A549 (cell line): ENCODE results near the gene MYO18A. TPM values are rescaled to one million over a fixed set of nuclear protein-coding genes. Genes with fewer than 3 reads are reported as not detected.
A peak's percentile ranks its signal among the peaks of the same experiment; 100 is the strongest.

Experiments used
- ATAC-seq, 2 experiments: fragments of 200-7000 bp in 1 of 2; fragments of >200 bp in 1 of 2; cut with Nextera tagmentation in 1 of 2; cut with Tn5 transposase in 1 of 2; 3 replicates each; pipeline versions ENCODE4 v1.8.0 to v1.9.1; 2018 to 2020; ENCODE audit warnings: mild to moderate bottlenecking in 1 of 2, moderate library complexity in 1 of 2
- CTCF ChIA-PET: fragments of 300-600 bp; sonication (Branson Sonifier 250); formaldehyde crosslinking; extraction: SDS; loops from one replicate; lab custom pipeline; 2021; ENCODE audit warnings: antibody characterized with exemption, inconsistent platforms; lab: Yijun Ruan, JAX
- POLR2A ChIA-PET: fragments of 350-600 bp; formaldehyde crosslinking; extraction: SDS; loops from one replicate; lab custom pipeline; 2021; ENCODE audit warnings: antibody characterized with exemption, inconsistent platforms; lab: Yijun Ruan, JAX
- DNase-seq, 2 experiments: peaks; one replicate each; pipeline versions ENCODE4 v3.0.0 to v3.0.0-alpha.2; 2011 to 2016; ENCODE audit warnings: low read depth in 1 of 2, low spot score in 1 of 2
- FAIRE-seq: peaks from 2 replicates; lab custom pipeline; 2011; peaks lifted over from hg19 to GRCh38; lab: Jason Lieb, UNC
- H3K27ac ChIP-seq, 2 experiments: fragments of >200 bp; sonication (Bioruptor Twin); formaldehyde crosslinking; 3 replicates each; pipeline ENCODE4 v1.5.1; 2016 to 2017
- H3K4me1 ChIP-seq: fragments of >200 bp; sonication (Bioruptor Twin); formaldehyde crosslinking; 3 replicates; pipeline ENCODE4 v1.6.1; 2016
- H3K4me2 ChIP-seq: fragments of >200 bp; sonication (Bioruptor Twin); formaldehyde crosslinking; 3 replicates; pipeline ENCODE4 v1.6.1; 2016
- H3K4me3 ChIP-seq: fragments of >200 bp; sonication (Bioruptor Twin); formaldehyde crosslinking; 3 replicates; pipeline ENCODE4 v1.5.1; 2016
- H3K9me3 ChIP-seq: fragments of >200 bp; sonication (Bioruptor Twin); formaldehyde crosslinking; 3 replicates; pipeline ENCODE4 v1.6.1; 2016
- BHLHE40 ChIP-seq: IDR thresholded peaks from 2 replicates; pipeline ENCODE4 v1.6.1; 2012; ENCODE audit warnings: low read depth, low read length, inconsistent platforms
- CHD2 ChIP-seq: fragments of 150-350 bp; IDR thresholded peaks from 2 replicates; pipeline ENCODE4 v1.6.1; 2014; ENCODE audit warnings: low read length; ENCODE audit not compliant: partially characterized antibody
- CHD4 ChIP-seq: fragments of 200-600 bp; sonication (generic); IDR thresholded peaks from 2 replicates; pipeline ENCODE4 v1.6.1; 2016; ENCODE audit warnings: antibody characterized with exemption, mild to moderate bottlenecking, borderline replicate concordance
- EP300 ChIP-seq, 2 experiments: fragments of >200 bp; sonication (Bioruptor Twin); formaldehyde crosslinking; IDR thresholded peaks; 2 replicates in 1 of 2; 3 replicates in 1 of 2; pipeline ENCODE4 v1.6.1; 2016 to 2017
- ESRRA ChIP-seq: fragments of 150-350 bp; IDR thresholded peaks from 2 replicates; pipeline ENCODE4 v1.6.1; 2014; ENCODE audit warnings: mild to moderate bottlenecking, low read length, borderline replicate concordance
- FOSL2 ChIP-seq, 2 experiments: fragments of 450-650 bp in 1 of 2; fragments of >200 bp in 1 of 2; sonication (Bioruptor Twin) in 1 of 2; formaldehyde crosslinking; IDR thresholded peaks; 2 replicates each; pipeline versions ENCODE4 v1.5.0 to v1.6.1; 2016 to 2020; ENCODE audit warnings: mild to moderate bottlenecking in 1 of 2, moderate library complexity in 1 of 2
- FOXS1 ChIP-seq: fragments of 250-450 bp; sonication (Bioruptor Pico); IDR thresholded peaks from 2 replicates; pipeline ENCODE4 v1.5.0; 2020; ENCODE audit warnings: mild to moderate bottlenecking, moderate library complexity
- GATA3 ChIP-seq: IDR thresholded peaks from 2 replicates; pipeline ENCODE4 v1.6.1; 2012; ENCODE audit warnings: borderline replicate concordance
- HEYL ChIP-seq: fragments of 250-450 bp; sonication (Bioruptor Pico); IDR thresholded peaks from 2 replicates; pipeline ENCODE4 v1.8.0; 2021; ENCODE audit warnings: mild to moderate bottlenecking, moderate library complexity
- HOXB5 ChIP-seq: fragments of 250-450 bp; sonication (Bioruptor Pico); IDR thresholded peaks from 2 replicates; pipeline ENCODE4 v1.5.0; 2020; ENCODE audit warnings: mild to moderate bottlenecking, moderate library complexity
- JUNB ChIP-seq: fragments of >200 bp; sonication (Bioruptor Twin); formaldehyde crosslinking; IDR thresholded peaks from 2 replicates; pipeline ENCODE4 v1.6.1; 2016
- KDM5A ChIP-seq: fragments of 200-600 bp; sonication (generic); IDR thresholded peaks from 2 replicates; pipeline ENCODE4 v1.6.1; 2016; ENCODE audit warnings: antibody characterized with exemption, mild to moderate bottlenecking
- MAFK ChIP-seq: fragments of 450-650 bp; IDR thresholded peaks from 2 replicates; pipeline ENCODE4 v1.6.1; 2014; ENCODE audit not compliant: partially characterized antibody
- MYC ChIP-seq: IDR thresholded peaks from 2 replicates; pipeline ENCODE4 v1.6.1; 2012; ENCODE audit warnings: mild to moderate bottlenecking, inconsistent platforms, low read length, improper control_type of control experiment, borderline replicate concordance
- NFE2L2 ChIP-seq: fragments of 150-350 bp; conservative IDR thresholded peaks from 2 replicates; pipeline ENCODE4 v1.6.1; 2014; ENCODE audit warnings: low read length
- PHF8 ChIP-seq: fragments of 200-600 bp; sonication (generic); IDR thresholded peaks from 2 replicates; pipeline ENCODE4 v1.6.1; 2016; ENCODE audit warnings: low read depth, mild to moderate bottlenecking, antibody characterized with exemption, moderate library complexity, borderline replicate concordance
- POLR2AphosphoS2 ChIP-seq: conservative IDR thresholded peaks from 2 replicates; pipeline ENCODE4 v1.6.1; 2012; ENCODE audit warnings: low read length, improper control_type of control experiment, inconsistent platforms
- RAD21 ChIP-seq, 2 experiments: fragments of >200 bp in 1 of 2; sonication (Bioruptor Twin) in 1 of 2; formaldehyde crosslinking in 1 of 2; IDR thresholded peaks in 1 of 2; conservative IDR thresholded peaks in 1 of 2; 2 replicates in 1 of 2; 3 replicates in 1 of 2; pipeline ENCODE4 v1.6.1; 2012 to 2018; ENCODE audit warnings: inconsistent platforms in 1 of 2
- RCOR1 ChIP-seq: fragments of 150-350 bp; IDR thresholded peaks from 2 replicates; pipeline ENCODE4 v1.6.1; 2014; ENCODE audit warnings: antibody characterized with exemption, low read length, low read depth
- REST ChIP-seq: fragments of 200-600 bp; sonication (generic); IDR thresholded peaks from 2 replicates; pipeline ENCODE4 v1.6.1; 2016; ENCODE audit warnings: antibody characterized with exemption, mild to moderate bottlenecking, moderate library complexity
- SMC3 ChIP-seq: fragments of >200 bp; sonication (Bioruptor Twin); formaldehyde crosslinking; IDR thresholded peaks from 3 replicates; pipeline ENCODE4 v1.6.1; 2018; ENCODE audit warnings: inconsistent platforms
- ZFP36 ChIP-seq: fragments of 450-650 bp; IDR thresholded peaks from 2 replicates; pipeline ENCODE4 v1.6.1; 2014; ENCODE audit warnings: borderline replicate concordance; ENCODE audit not compliant: partially characterized antibody
- ZNF302 ChIP-seq: fragments of 250-450 bp; sonication (Bioruptor Pico); IDR thresholded peaks from 2 replicates; pipeline ENCODE4 v1.9.0; 2021; ENCODE audit warnings: inconsistent platforms, mild to moderate bottlenecking, moderate library complexity
- WGBS: methylation state at CpG from one replicate; pipeline ENCODE4 v1.1.6; 2017; ENCODE audit errors: missing lambda C conversion rate; 5-methylcytosine and 5-hydroxymethylcytosine counted together
- polyA plus RNA-seq, 4 experiments: library from polyadenylated mRNA; depleted of rRNA in 3 of 4; stranded (reverse); fragments of >200 nt; fragmentation: RNase III in 1 of 4; extraction: RNeasy Plus Mini Kit Qiagen cat#74134 plus additional on column Dnase treatment in 1 of 4; gene quantifications; 2 replicates in 3 of 4; 3 replicates in 1 of 4; pipeline ENCODE4 v1.2.3, GENCODE V29; 2011 to 2017
- TF ChIP-seq, protein P1 (sequence below): fragments of 250-450 bp; sonication (Bioruptor Pico); IDR thresholded peaks from 2 replicates; pipeline ENCODE4 v1.5.0; 2020; ENCODE audit warnings: low read depth, mild to moderate bottlenecking, moderate library complexity
- TF ChIP-seq, protein P2 (sequence below): fragments of >200 bp; sonication (Bioruptor Twin); formaldehyde crosslinking; IDR thresholded peaks from 3 replicates; pipeline ENCODE4 v1.5.1; 2016

MYO18A gene
- polyA plus RNA-seq, 2 of the 4 experiments (the other 2 are of a cell fraction), result 12.3 to 28.4 TPM

- 76% methylated on average over 6 of the region's 6 CpGs for WGBS
- DNase-seq (no peak), ATAC-seq (no peak), FAIRE-seq (no peak)
- Histone ChIP-seq H3K9me3 (no peaks in the 10 kb centered on the region), H3K4me1 (peaks cover 5% of the 10 kb centered on the region), H3K4me3 (no peak overlapping the region), H3K27ac (no peak overlapping the region), H3K4me2 (no peak overlapping the region)
- POLR2A ChIA-PET, result interaction anchor here (2.9 kb wide), 1 partner anchor 148 kb away, joined by 14 read pairs; no protein-coding TSS in a partner anchor
- CTCF ChIA-PET, result interaction anchor here (0.6 to 30.4 kb wide), 16 partner anchors 54 to 426 kb away, joined by 3 to 1025 read pairs (median 4); partner anchors contain the start of genes NEK8, PHF12, SEZ6 and TLCD1
- no peak for TF ChIP-seq EP300 (IDR thresholded peaks at IDR 0.05)
Observed at GRCh38 chr17:29113334-29113733, 66.9 kb downstream of the MYO18A start.

DNA sequence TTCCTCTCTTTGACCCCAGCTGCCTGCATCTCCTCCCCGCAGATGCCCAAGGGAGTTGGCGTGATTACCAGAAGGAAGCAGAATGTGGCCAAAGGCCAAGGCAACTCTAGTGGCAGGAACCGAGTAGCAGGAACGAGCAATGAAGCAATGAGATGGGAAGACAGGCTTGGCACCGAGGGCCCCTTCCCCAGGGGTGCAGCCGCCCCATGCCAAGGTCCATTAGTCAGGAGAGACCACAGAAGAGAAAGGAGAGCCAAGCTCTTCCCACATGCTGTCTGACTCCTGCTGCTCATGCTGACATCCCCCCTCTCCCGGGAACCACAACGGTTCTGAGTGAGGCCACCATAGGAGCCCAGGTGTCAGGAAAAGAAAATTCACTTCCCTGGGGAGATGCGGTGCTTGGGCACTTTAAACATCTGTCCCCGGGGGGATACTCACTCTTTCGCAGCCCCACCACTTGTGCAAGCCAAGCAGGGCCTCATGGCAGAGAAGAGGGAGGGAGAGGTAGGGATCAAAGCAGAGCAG, 67.4 kb downstream of the MYO18A start:
- Histone ChIP-seq H3K27ac (no peak overlapping the region), H3K4me2 (no peak overlapping the region)
- DNase-seq, result no peak
- 85% methylated on average over 11 of the region's 11 CpGs for WGBS
- FAIRE-seq, result no peak
- TF ChIP-seq ZFP36, result no peak
- TF ChIP-seq, all 56 proteins: peak for 0
- Histone ChIP-seq H3K9me3 (no peaks in the 10 kb centered on the region), H3K4me3 (no peak overlapping the region), H3K4me1 (peaks cover 10% of the 10 kb centered on the region)
- CTCF ChIA-PET, result interaction anchor here (0.6 to 30.4 kb wide), 37 partner anchors 41 to 426 kb away, joined by 3 to 1025 read pairs (median 5); partner anchors contain the start of genes FLOT2, NEK8, PHF12 and SEZ6
- POLR2A ChIA-PET, result interaction anchor here (1.1 to 2.9 kb wide), 2 partner anchors 147 to 386 kb away, joined by 3 to 14 read pairs; no protein-coding TSS in a partner anchor
- no peak for ATAC-seq

GRCh38 chr17:29111816-29112499, 68.2 kb downstream of the MYO18A start:
- WGBS, result 36% methylated on average over 19 of the region's 20 CpGs
- ChIA-PET CTCF (interaction anchor here (0.6 to 30.4 kb wide), 52 partner anchors 40 to 425 kb away, joined by 3 to 1025 read pairs (median 4); partner anchors contain the start of genes FLOT2, NEK8, PHF12 and PIPOX), POLR2A (interaction anchor here (1.1 to 2.9 kb wide), 2 partner anchors 146 to 385 kb away, joined by 3 to 14 read pairs; no protein-coding TSS in a partner anchor)
- peaks cover 17% of the 10 kb centered on the region for H3K4me1 ChIP-seq
- no peak overlapping the region for H3K4me3 ChIP-seq
- DNase-seq, result peak; percentile 65 to 73
- H3K27ac ChIP-seq, result no peak overlapping the region
- H3K9me3 ChIP-seq, result no peaks in the 10 kb centered on the region
- FAIRE-seq, result peak; percentile 85
- ATAC-seq, result peak; percentile 70 to 83
- H3K4me2 ChIP-seq, result no peak overlapping the region
- 0 out of 2 replicates have a peak, but pooled peaks have one; percentile 21 for TF ChIP-seq BHLHE40
- no peak for TF ChIP-seq NFE2L2
- TF ChIP-seq REST, result no peak
- no peak for TF ChIP-seq POLR2AphosphoS2
- TF ChIP-seq RCOR1, result no peak
- TF ChIP-seq SMC3, result peak; percentile 96
- TF ChIP-seq GATA3, result no peak
- TF ChIP-seq ESRRA, result no peak
- no peak for TF ChIP-seq MAFK
- TF ChIP-seq ZNF302 (CRISPR knock-in tag), result no peak
- TF ChIP-seq RAD21 (conservative IDR thresholded peaks at IDR 0.05 in 1 of 2, IDR thresholded peaks at IDR 0.05 in 1 of 2), result peak; percentile 78 to 83
- no peak for TF ChIP-seq EP300 (IDR thresholded peaks at IDR 0.05)
- no peak for TF ChIP-seq FOSL2 (IDR thresholded peaks at IDR 0.05)
- TF ChIP-seq FOSL2 (CRISPR knock-in tag; IDR thresholded peaks at IDR 0.05), result no peak
- no peak for TF ChIP-seq PHF8
- TF ChIP-seq KDM5A, result no peak
- TF ChIP-seq FOXS1, result no peak
- no peak for TF ChIP-seq HEYL (CRISPR knock-in tag)
- TF ChIP-seq, protein P1, sequence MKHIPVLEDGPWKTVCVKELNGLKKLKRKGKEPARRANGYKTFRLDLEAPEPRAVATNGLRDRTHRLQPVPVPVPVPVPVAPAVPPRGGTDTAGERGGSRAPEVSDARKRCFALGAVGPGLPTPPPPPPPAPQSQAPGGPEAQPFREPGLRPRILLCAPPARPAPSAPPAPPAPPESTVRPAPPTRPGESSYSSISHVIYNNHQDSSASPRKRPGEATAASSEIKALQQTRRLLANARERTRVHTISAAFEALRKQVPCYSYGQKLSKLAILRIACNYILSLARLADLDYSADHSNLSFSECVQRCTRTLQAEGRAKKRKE (CRISPR knock-in tag), result no peak
- TF ChIP-seq MYC, result no peak; the same call in 1 of the 2 replicates
- TF ChIP-seq JUNB, result no peak
- TF ChIP-seq, protein P2, sequence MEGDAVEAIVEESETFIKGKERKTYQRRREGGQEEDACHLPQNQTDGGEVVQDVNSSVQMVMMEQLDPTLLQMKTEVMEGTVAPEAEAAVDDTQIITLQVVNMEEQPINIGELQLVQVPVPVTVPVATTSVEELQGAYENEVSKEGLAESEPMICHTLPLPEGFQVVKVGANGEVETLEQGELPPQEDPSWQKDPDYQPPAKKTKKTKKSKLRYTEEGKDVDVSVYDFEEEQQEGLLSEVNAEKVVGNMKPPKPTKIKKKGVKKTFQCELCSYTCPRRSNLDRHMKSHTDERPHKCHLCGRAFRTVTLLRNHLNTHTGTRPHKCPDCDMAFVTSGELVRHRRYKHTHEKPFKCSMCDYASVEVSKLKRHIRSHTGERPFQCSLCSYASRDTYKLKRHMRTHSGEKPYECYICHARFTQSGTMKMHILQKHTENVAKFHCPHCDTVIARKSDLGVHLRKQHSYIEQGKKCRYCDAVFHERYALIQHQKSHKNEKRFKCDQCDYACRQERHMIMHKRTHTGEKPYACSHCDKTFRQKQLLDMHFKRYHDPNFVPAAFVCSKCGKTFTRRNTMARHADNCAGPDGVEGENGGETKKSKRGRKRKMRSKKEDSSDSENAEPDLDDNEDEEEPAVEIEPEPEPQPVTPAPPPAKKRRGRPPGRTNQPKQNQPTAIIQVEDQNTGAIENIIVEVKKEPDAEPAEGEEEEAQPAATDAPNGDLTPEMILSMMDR, result peak; percentile 89
- no peak for TF ChIP-seq CHD2
- no peak for TF ChIP-seq HOXB5
- TF ChIP-seq CHD4, result no peak
